H9 (cell line): ENCODE data around the gene AFAP1. TPM values are rescaled to one million over a fixed set of nuclear protein-coding genes. Genes with fewer than 3 reads are reported as not detected.

Experiments
- DNase-seq: peaks from one replicate; pipeline ENCODE4 v3.0.0-alpha.2; 2017
- H2AFZ ChIP-seq: one replicate; pipeline ENCODE4 v1.6.1; 2013; ENCODE audit warnings: mild to moderate bottlenecking, low read length, control low read depth, moderate library complexity
- H2AK5ac ChIP-seq: 2 replicates; pipeline ENCODE4 v1.6.1; 2013; ENCODE audit warnings: low read length, control low read depth, mixed read lengths; ENCODE audit not compliant: insufficient read length
- H2BK120ac ChIP-seq: one replicate; pipeline ENCODE4 v1.6.1; 2013; ENCODE audit warnings: low read depth, mild to moderate bottlenecking, low read length, control low read depth, inconsistent platforms; ENCODE audit not compliant: poor library complexity, severe bottlenecking
- H2BK12ac ChIP-seq: 2 replicates; pipeline ENCODE4 v1.6.1; 2013; ENCODE audit warnings: low read length, control low read depth, mixed read lengths, low read depth; ENCODE audit not compliant: insufficient read length
- H2BK15ac ChIP-seq: 2 replicates; pipeline ENCODE4 v1.6.1; 2013; ENCODE audit warnings: low read depth, low read length, control low read depth
- H2BK20ac ChIP-seq: one replicate; pipeline ENCODE4 v1.6.1; 2013; ENCODE audit warnings: low read depth, mild to moderate bottlenecking, low read length, control low read depth, inconsistent platforms; ENCODE audit not compliant: poor library complexity, severe bottlenecking
- H2BK5ac ChIP-seq: 2 replicates; pipeline ENCODE4 v1.6.1; 2013; ENCODE audit warnings: low read length, control low read depth, mixed read lengths; ENCODE audit not compliant: insufficient read length
- H3K14ac ChIP-seq: 2 replicates; pipeline ENCODE4 v1.6.1; 2013; ENCODE audit warnings: low read length, control low read depth; ENCODE audit not compliant: insufficient read depth
- H3K18ac ChIP-seq: 2 replicates; pipeline ENCODE4 v1.6.1; 2013; ENCODE audit warnings: low read depth, mild to moderate bottlenecking, mixed read lengths, low read length, control low read depth; ENCODE audit not compliant: insufficient read length
- H3K23ac ChIP-seq: 2 replicates; pipeline ENCODE4 v1.6.1; 2013; ENCODE audit warnings: low read length, control low read depth, mixed read lengths, low read depth; ENCODE audit not compliant: insufficient read length
- H3K23me2 ChIP-seq: 2 replicates; pipeline ENCODE4 v1.6.1; 2013; ENCODE audit warnings: low read depth, mild to moderate bottlenecking, mixed read lengths, low read length, control low read depth; ENCODE audit not compliant: insufficient read length, poor library complexity, severe bottlenecking
- H3K27ac ChIP-seq: 2 replicates; pipeline ENCODE4 v1.5.1; 2013; ENCODE audit warnings: low read length, control low read depth, mixed read lengths, low read depth; ENCODE audit not compliant: insufficient read length
- H3K27me3 ChIP-seq: 2 replicates; pipeline ENCODE4 v1.6.1; 2013; ENCODE audit warnings: low read length, control low read depth, inconsistent platforms; ENCODE audit not compliant: insufficient read depth
- H3K4ac ChIP-seq: 2 replicates; pipeline ENCODE4 v1.6.1; 2013; ENCODE audit warnings: low read depth, mild to moderate bottlenecking, control low read depth, inconsistent platforms, low read length, moderate library complexity
- H3K4me1 ChIP-seq: 2 replicates; pipeline ENCODE4 v1.6.1; 2013; ENCODE audit warnings: low read length, control low read depth, inconsistent platforms; ENCODE audit not compliant: insufficient read depth
- H3K4me2 ChIP-seq: 2 replicates; pipeline ENCODE4 v1.6.1; 2013; ENCODE audit warnings: low read length, control low read depth, mixed read lengths; ENCODE audit not compliant: insufficient read length, insufficient read depth
- H3K56ac ChIP-seq: 2 replicates; pipeline ENCODE4 v1.6.1; 2013; ENCODE audit warnings: low read depth, mild to moderate bottlenecking, mixed read lengths, low read length, control low read depth; ENCODE audit not compliant: insufficient read length
- H3K79me1 ChIP-seq: 2 replicates; pipeline ENCODE4 v1.6.1; 2013; ENCODE audit warnings: low read depth, mild to moderate bottlenecking, moderate library complexity, low read length, control low read depth, inconsistent platforms; ENCODE audit not compliant: insufficient read depth, poor library complexity, severe bottlenecking
- H3K79me2 ChIP-seq: 2 replicates; pipeline ENCODE4 v1.6.1; 2013; ENCODE audit warnings: low read length, control low read depth, inconsistent platforms; ENCODE audit not compliant: insufficient read depth
- H3K9ac ChIP-seq: 2 replicates; pipeline ENCODE4 v1.6.1; 2013; ENCODE audit warnings: low read length, control low read depth, mixed read lengths; ENCODE audit not compliant: insufficient read length; ENCODE audit errors: extremely low read depth
- H3K9me3 ChIP-seq: one replicate; pipeline ENCODE4 v1.6.1; 2013; ENCODE audit warnings: low read depth, low read length, inconsistent platforms; ENCODE audit not compliant: control insufficient read depth
- H3T11ph ChIP-seq: one replicate; pipeline ENCODE4 v1.6.1; 2013; ENCODE audit warnings: mild to moderate bottlenecking, low read length, control low read depth, inconsistent platforms
- H4K20me1 ChIP-seq: one replicate; pipeline ENCODE4 v1.6.1; 2013; ENCODE audit not compliant: control insufficient read depth, insufficient read length, insufficient read depth
- H4K5ac ChIP-seq: 2 replicates; pipeline ENCODE4 v1.6.1; 2013; ENCODE audit warnings: low read depth, mild to moderate bottlenecking, mixed read lengths, low read length, control low read depth; ENCODE audit not compliant: insufficient read length
- H4K8ac ChIP-seq: replicated peaks from 2 replicates; pipeline ENCODE4 v1.6.1; 2013; ENCODE audit warnings: low read length, control low read depth, mixed read lengths, low read depth; ENCODE audit not compliant: insufficient read length
- H4K91ac ChIP-seq: 2 replicates; pipeline ENCODE4 v1.6.1; 2013; ENCODE audit warnings: low read depth, mild to moderate bottlenecking, moderate library complexity, mixed read lengths, low read length, control low read depth; ENCODE audit not compliant: insufficient read length
- H3K27ac Mint-ChIP-seq, 3 experiments: 2 replicates in 2 of 3; 3 replicates in 1 of 3; pipeline ENCODE4 v1.8.0; 2020 to 2021; ENCODE audit warnings: mixed read lengths in 3 of 3, mild to moderate bottlenecking in 1 of 3, moderate library complexity in 1 of 3
- H3K27me3 Mint-ChIP-seq: 2 replicates; pipeline ENCODE4 v1.8.0; 2021; ENCODE audit warnings: low read depth, mild to moderate bottlenecking, moderate library complexity, mixed read lengths
- H3K36me3 Mint-ChIP-seq, 3 experiments: 2 replicates in 2 of 3; 3 replicates in 1 of 3; pipeline ENCODE4 v1.8.0; 2020 to 2021; ENCODE audit warnings: low read depth in 3 of 3, mixed read lengths in 3 of 3; ENCODE audit not compliant: insufficient read depth in 1 of 3
- H3K4me1 Mint-ChIP-seq, 2 experiments: 2 replicates each; pipeline ENCODE4 v1.8.0; 2020; ENCODE audit warnings: mixed read lengths in 2 of 2
- H3K4me3 Mint-ChIP-seq, 2 experiments: 2 replicates in 1 of 2; 3 replicates in 1 of 2; pipeline ENCODE4 v1.8.0; 2020 to 2021; ENCODE audit warnings: mild to moderate bottlenecking in 2 of 2, mixed read lengths in 2 of 2, moderate library complexity in 1 of 2
- H3K9me3 Mint-ChIP-seq, 2 experiments: 2 replicates in 1 of 2; 3 replicates in 1 of 2; pipeline ENCODE4 v1.8.0; 2020; ENCODE audit warnings: mild to moderate bottlenecking in 2 of 2, mixed read lengths in 2 of 2, moderate library complexity in 1 of 2
- WGBS: extraction: QIAGEN DNeasy Blood & Tissue Kit; methylation state at CpG from one replicate; pipeline ENCODE4 v1.1.7; 2013; ENCODE audit warnings: missing lambda C conversion rate, low lambda C conversion rate, mixed read lengths; ENCODE audit not compliant: insufficient read length; ENCODE audit errors: extremely low coverage; 5-methylcytosine and 5-hydroxymethylcytosine counted together
- total RNA-seq: library from RNA; stranded (reverse); gene quantifications from 2 replicates; pipeline ENCODE4 v1.2.1, GENCODE V29; 2021
- TF ChIP-seq, protein P1 (sequence below): fragments of 200-600 bp; sonication (generic); conservative IDR thresholded peaks from 3 replicates; pipeline ENCODE4 v1.8.0; 2021; ENCODE audit warnings: antibody characterized with exemption, mild to moderate bottlenecking

AFAP1 gene
- total RNA-seq, 1 experiment from 2014 or later: 6.5 TPM

DNA sequence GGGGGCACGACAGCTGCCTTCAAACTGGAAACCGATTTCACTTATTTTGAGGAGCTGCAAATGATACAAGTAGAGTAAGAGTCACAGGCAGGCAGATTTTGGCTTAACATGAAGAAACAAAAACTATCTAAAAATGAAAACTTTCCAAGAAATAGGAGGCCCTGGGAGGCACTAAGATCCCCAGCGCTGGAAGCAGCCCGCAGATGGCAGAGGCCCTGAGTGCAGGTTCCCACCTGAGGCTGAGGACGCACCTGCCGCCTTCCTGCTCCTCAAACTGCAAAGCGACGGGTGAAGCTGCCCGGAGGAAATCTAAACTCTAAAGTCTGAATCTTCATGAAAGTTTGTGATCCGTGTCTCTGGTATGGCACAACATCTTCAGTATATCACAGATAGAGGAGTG is 138.7 kb downstream of the AFAP1 start:
- no CpG with 5 or more reads among the region's 10 CpGs for WGBS
- Histone ChIP-seq H3K23me2 (no peaks in the 10 kb centered on the region), H2BK20ac (no peak overlapping the region), H3K23ac (no peak overlapping the region), H2BK12ac (no peak overlapping the region), H4K8ac (no peak overlapping the region), H4K5ac (no peak overlapping the region), H3T11ph (no peak overlapping the region), H2BK15ac (no peak overlapping the region), H3K79me1 (no peaks in the 10 kb centered on the region), H3K18ac (no peak overlapping the region), H3K79me2 (no peaks in the 10 kb centered on the region), H2BK5ac (no peak overlapping the region), H2AFZ (no peak overlapping the region), H3K27ac (no peak overlapping the region), H3K4me2 (no peak overlapping the region), H4K91ac (no peak overlapping the region), H3K4me1 (no peaks in the 10 kb centered on the region; the same call in 1 of the 2 replicates), H4K20me1 (no peaks in the 10 kb centered on the region), H3K4ac (no peak overlapping the region), H3K14ac (no peak overlapping the region), H3K27me3 (no peaks in the 10 kb centered on the region), H3K9me3 (no peaks in the 10 kb centered on the region), H3K9ac (no peak overlapping the region), H2BK120ac (no peak overlapping the region), H3K56ac (no peak overlapping the region), H2AK5ac (no peak overlapping the region)
- TF ChIP-seq, protein P1, sequence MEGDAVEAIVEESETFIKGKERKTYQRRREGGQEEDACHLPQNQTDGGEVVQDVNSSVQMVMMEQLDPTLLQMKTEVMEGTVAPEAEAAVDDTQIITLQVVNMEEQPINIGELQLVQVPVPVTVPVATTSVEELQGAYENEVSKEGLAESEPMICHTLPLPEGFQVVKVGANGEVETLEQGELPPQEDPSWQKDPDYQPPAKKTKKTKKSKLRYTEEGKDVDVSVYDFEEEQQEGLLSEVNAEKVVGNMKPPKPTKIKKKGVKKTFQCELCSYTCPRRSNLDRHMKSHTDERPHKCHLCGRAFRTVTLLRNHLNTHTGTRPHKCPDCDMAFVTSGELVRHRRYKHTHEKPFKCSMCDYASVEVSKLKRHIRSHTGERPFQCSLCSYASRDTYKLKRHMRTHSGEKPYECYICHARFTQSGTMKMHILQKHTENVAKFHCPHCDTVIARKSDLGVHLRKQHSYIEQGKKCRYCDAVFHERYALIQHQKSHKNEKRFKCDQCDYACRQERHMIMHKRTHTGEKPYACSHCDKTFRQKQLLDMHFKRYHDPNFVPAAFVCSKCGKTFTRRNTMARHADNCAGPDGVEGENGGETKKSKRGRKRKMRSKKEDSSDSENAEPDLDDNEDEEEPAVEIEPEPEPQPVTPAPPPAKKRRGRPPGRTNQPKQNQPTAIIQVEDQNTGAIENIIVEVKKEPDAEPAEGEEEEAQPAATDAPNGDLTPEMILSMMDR: no peak
- Mint-ChIP-seq H3K27ac (no peak overlapping the region), H3K4me3 (no peak overlapping the region), H3K27me3 (no peaks in the 10 kb centered on the region), H3K9me3 (peaks cover 0 to 2% of the 10 kb centered on the region in 2 experiments; a peak in 2 of 5 replicates), H3K36me3 (peaks cover 22 to 32% (median 30%) of the 10 kb centered on the region in 3 experiments), H3K4me1 (peaks cover 17 to 30% of the 10 kb centered on the region in 2 experiments)
- DNase-seq: no peak
